Measurements from ENCODE around the gene IFT122. TPM values are rescaled to one million over a fixed set of nuclear protein-coding genes. Genes with fewer than 3 reads are reported as not detected.
"Not testable (repeated sequence)": the region's sequence is repeated elsewhere in the genome, so short reads cannot be mapped to it uniquely, and the experiment has no call there.

Gene IFT122
- total RNA-seq, 2 donors from 2014 or later = 60.8 to 91.3 TPM

DNA sequence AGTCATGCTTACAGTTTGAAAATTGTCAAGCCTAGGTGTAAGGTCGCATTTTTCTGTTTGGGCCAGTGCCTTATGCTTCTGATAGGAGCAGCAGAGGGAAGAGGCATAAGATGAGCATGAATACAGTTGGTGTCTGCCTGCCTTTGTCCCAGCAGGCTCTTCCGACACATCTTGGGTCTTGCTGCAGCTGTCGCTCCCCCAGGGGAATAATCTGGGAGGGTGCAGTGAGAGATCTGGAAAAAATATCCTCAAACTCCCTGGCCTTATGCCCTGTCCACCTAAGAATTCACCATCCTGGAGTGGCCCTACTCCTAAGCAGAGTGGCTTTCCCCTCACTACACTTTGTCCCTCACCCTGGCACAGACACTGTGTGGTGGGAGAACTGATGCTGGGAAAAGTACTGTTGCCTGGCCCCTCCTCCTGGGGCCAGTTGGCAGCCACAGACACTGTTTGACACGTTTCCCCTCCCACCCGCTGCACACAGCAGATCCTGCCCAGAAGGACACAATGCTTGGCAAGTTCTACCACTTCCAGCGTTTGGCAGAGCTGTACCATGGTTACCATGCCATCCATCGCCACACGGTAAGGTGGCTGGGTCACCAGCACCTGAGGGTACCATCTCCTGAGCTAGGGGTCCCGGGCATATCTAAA is 67.3 kb downstream of the IFT122 start:
- no peak overlapping the region for H3K27ac ChIP-seq

DNA sequence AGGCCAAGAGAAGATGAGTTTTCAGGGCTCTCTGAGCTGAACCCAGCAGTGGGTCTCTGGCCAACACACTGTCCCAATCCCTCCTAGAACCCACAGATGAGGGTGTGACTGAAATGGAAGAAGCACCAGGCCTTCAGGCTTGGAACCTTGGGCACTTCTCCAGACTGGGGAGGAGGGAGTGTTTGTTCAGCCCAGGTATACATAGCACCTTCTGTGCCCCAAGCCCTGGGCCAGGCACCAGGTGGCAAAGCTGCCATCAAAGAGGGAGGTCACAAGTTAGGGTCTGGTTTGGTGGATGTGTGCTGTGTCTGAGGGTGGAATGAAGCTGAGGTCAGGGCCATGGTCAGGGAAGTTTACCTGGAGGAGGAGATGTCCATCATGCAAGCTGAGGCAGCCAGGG is 72.6 kb downstream of the IFT122 start:
- intact Hi-C loops (cut with DNase I) = no loop called here
- DNase-seq (ENCODE audit: low spot score) = no peak

More for the DNA sequence above, 67.3 kb downstream of the IFT122 start:
- no peaks in the 10 kb centered on the region for H3K4me1 ChIP-seq (replicated peaks)
- WGBS = 66% methylated on average over 9 of the region's 9 CpGs
- H3K27me3 ChIP-seq (replicated peaks; ENCODE audit: insufficient read depth) = no peaks in the 10 kb centered on the region
- no peaks in the 10 kb centered on the region for H3K36me3 ChIP-seq
- no peak overlapping the region for H3K4me3 ChIP-seq
- TF ChIP-seq, protein P1, sequence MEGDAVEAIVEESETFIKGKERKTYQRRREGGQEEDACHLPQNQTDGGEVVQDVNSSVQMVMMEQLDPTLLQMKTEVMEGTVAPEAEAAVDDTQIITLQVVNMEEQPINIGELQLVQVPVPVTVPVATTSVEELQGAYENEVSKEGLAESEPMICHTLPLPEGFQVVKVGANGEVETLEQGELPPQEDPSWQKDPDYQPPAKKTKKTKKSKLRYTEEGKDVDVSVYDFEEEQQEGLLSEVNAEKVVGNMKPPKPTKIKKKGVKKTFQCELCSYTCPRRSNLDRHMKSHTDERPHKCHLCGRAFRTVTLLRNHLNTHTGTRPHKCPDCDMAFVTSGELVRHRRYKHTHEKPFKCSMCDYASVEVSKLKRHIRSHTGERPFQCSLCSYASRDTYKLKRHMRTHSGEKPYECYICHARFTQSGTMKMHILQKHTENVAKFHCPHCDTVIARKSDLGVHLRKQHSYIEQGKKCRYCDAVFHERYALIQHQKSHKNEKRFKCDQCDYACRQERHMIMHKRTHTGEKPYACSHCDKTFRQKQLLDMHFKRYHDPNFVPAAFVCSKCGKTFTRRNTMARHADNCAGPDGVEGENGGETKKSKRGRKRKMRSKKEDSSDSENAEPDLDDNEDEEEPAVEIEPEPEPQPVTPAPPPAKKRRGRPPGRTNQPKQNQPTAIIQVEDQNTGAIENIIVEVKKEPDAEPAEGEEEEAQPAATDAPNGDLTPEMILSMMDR (IDR thresholded peaks at IDR 0.05) = no peak
- TF ChIP-seq POLR2AphosphoS5 (IDR thresholded peaks at IDR 0.05) (no peak), POLR2A (IDR thresholded peaks at IDR 0.05) (no peak)
- H3K9me3 ChIP-seq = no peaks in the 10 kb centered on the region
- no peak for DNase-seq (ENCODE audit: low spot score)
- intact Hi-C loops (cut with DNase I) = no loop called here

DNA sequence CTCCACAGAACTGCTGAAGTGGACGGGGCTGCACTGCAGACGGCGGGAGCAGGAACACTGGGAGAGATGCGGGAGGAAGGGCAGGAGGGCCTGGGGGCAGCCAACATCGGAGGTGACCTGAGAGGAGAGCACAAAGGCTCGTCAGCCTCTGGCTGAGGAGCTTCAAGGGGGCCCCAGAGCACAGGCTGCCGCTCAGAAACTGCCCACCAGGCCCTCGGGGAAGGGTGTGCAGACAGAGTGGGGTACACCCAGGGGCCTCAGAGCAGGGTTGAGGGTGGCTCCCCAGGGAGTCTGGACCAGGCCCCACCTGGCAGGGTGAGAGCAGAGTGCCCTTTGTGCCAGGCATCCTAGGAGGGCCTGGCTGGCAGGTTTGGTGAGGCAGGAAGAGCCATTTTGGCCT is 73.7 kb downstream of the IFT122 start:
- H3K4me3 ChIP-seq = no peak overlapping the region
- H3K9me3 ChIP-seq = no peaks in the 10 kb centered on the region
- no peaks in the 10 kb centered on the region for H3K36me3 ChIP-seq
- H3K4me1 ChIP-seq (replicated peaks) = no peaks in the 10 kb centered on the region
- no peak overlapping the region for H3K27ac ChIP-seq
- WGBS = 94% methylated on average over 8 of the region's 8 CpGs
- TF ChIP-seq, protein P1 (IDR thresholded peaks at IDR 0.05) = no peak
- TF ChIP-seq POLR2AphosphoS5 (IDR thresholded peaks at IDR 0.05) = no peak
- intact Hi-C loops (cut with DNase I) = no loop called here
- no peaks in the 10 kb centered on the region for H3K27me3 ChIP-seq (replicated peaks; ENCODE audit: insufficient read depth)
- DNase-seq (ENCODE audit: low spot score) = no peak

More for the DNA sequence above, 72.6 kb downstream of the IFT122 start:
- no peaks in the 10 kb centered on the region for H3K27me3 ChIP-seq (replicated peaks; ENCODE audit: insufficient read depth)
- H3K36me3 ChIP-seq = no peaks in the 10 kb centered on the region
- no peaks in the 10 kb centered on the region for H3K4me1 ChIP-seq (replicated peaks)
- H3K4me3 ChIP-seq = no peak overlapping the region
- no peaks in the 10 kb centered on the region for H3K9me3 ChIP-seq
- H3K27ac ChIP-seq = no peak overlapping the region
- TF ChIP-seq, protein P1 (IDR thresholded peaks at IDR 0.05) = no peak
- no peak for TF ChIP-seq POLR2A (IDR thresholded peaks at IDR 0.05)
- TF ChIP-seq POLR2AphosphoS5 (IDR thresholded peaks at IDR 0.05) = no peak

DNA sequence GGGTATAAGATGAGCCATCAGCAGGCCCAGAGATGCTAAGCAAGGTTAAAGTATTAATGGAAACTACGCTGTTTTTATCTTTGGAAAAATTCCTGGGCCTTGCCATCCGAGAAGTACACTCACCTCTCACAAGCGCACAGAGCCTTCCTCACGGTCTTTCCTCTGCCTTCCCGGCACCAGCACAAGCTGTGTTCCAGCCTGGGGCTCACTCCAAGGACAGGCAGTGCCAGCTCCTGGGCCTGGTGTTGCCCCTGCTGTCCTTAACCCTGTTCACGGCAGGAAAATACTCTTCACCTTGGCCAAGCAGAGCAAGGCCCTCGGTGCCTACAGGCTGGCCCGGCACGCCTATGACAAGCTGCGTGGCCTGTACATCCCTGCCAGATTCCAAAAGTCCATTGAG is 74.1 kb downstream of the IFT122 start:
- no peaks in the 10 kb centered on the region for H3K27me3 ChIP-seq (replicated peaks; ENCODE audit: insufficient read depth)
- 94% methylated on average over 7 of the region's 10 CpGs for WGBS
- TF ChIP-seq POLR2AphosphoS5 (IDR thresholded peaks at IDR 0.05) (no peak), POLR2A (IDR thresholded peaks at IDR 0.05) (no peak)
- TF ChIP-seq, protein P1 (IDR thresholded peaks at IDR 0.05) = no peak
- no peak for DNase-seq (ENCODE audit: low spot score)
- H3K4me3 ChIP-seq = no peak overlapping the region
- no peaks in the 10 kb centered on the region for H3K9me3 ChIP-seq
- intact Hi-C loops (cut with DNase I) = no loop called here
- H3K36me3 ChIP-seq = no peaks in the 10 kb centered on the region
- H3K4me1 ChIP-seq (replicated peaks) = no peaks in the 10 kb centered on the region
- no peak overlapping the region for H3K27ac ChIP-seq

DNA sequence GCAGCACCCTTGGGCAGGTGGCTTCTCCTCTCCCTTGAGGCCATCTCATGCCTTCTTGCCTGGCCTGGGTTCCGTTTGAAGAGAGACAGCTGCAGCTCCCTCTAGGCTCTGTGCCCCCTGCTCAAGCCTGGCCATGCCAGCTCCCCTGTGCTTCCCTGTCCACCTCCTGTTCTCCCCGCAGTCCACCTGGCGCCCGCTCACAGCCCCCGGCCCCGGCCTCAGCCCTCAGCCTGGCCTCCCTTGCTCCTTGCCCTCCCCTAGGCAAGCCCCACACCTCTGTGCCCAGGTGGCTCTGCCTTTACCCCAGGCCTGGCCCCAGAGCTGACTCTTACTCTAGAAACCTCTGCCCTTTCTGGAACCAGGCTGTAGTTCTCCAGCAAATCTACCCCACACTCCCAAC is 74.5 kb downstream of the IFT122 start:
- Histone ChIP-seq H3K4me3 (no peak overlapping the region), H3K27me3 (replicated peaks; ENCODE audit: insufficient read depth) (no peaks in the 10 kb centered on the region), H3K36me3 (no peaks in the 10 kb centered on the region), H3K4me1 (replicated peaks) (no peaks in the 10 kb centered on the region), H3K27ac (no peak overlapping the region), H3K9me3 (no peaks in the 10 kb centered on the region)
- intact Hi-C loops (cut with DNase I) = no loop called here
- no peak for DNase-seq (ENCODE audit: low spot score)
- TF ChIP-seq, protein P1 (IDR thresholded peaks at IDR 0.05) = no peak
- no peak for TF ChIP-seq POLR2AphosphoS5 (IDR thresholded peaks at IDR 0.05)
- TF ChIP-seq POLR2A (IDR thresholded peaks at IDR 0.05) = no peak
- 100% methylated on average over 6 of the region's 6 CpGs for WGBS

DNA sequence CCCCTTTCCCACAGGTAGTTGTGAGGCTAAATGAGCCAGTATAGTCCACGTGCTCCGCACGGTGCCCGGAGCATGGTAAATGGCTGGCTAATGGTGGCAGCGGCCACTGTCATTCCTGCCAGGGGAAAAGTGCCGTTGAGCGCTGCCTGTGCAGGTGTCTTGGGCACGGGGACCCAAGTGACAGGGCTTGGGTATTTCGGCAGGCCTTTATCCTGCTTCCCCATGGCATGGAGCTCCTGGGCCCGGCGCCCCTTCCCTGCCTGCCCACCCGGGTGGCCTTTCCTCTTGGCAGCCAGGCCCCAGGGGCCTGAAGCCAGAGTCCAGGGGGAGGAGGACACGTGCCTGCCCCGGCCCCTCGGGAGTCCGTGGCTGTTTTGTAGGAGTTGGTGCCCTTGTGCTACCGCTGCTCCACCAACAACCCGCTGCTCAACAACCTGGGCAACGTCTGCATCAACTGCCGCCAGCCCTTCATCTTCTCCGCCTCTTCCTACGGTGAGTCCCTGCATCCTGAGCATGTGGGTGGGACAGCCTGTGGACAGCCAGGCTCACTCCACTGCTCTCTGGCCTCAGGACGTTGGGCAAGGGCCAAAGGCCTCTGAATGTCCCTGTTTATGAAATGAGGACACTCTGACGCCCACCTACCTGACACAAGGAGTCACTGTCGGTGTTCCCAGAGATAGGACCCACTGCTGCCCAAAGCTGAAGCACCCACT is 75.2 kb downstream of the IFT122 start:
- H3K27me3 ChIP-seq (replicated peaks; ENCODE audit: insufficient read depth); H3K9me3 ChIP-seq; H3K27ac ChIP-seq; H3K4me3 ChIP-seq; DNase-seq (ENCODE audit: low spot score); H3K4me1 ChIP-seq (replicated peaks); H3K36me3 ChIP-seq; intact Hi-C loops (cut with DNase I): not testable (repeated sequence)
- 91% methylated on average over 17 of the region's 25 CpGs for WGBS

DNA sequence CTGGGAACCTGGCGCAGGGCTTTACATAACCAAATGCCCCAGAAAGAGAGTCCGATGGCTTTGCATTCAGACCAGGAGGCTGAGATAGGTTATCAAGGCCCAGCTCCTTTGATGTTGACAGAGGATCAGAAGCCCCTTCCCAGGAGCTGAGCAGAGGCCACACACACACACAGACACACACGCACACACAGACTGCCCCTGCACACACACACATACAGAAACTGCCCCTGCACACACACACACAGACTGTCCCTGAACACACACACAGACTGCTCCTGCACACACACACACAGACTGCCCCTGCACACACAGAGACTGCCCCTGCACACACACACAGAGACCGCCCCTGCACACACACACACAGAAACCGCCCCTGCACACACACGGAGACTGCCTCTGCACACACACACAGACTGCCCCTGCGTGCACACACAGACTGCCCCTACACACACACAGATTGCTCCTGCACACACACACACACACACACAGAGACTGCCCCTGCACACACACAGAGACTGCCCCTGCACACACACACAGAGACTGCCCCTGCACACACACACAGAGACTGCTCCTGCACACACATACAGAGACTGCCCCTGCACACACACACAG is 75.9 kb downstream of the IFT122 start:
- H3K4me1 ChIP-seq (replicated peaks); H3K27me3 ChIP-seq (replicated peaks; ENCODE audit: insufficient read depth); intact Hi-C loops (cut with DNase I); H3K27ac ChIP-seq; H3K9me3 ChIP-seq; DNase-seq (ENCODE audit: low spot score); H3K4me3 ChIP-seq; H3K36me3 ChIP-seq: not testable (repeated sequence)
- 91% methylated on average over 7 of the region's 7 CpGs for WGBS
